NT2/D1 (cell line): ENCODE results near the gene RPL27.

Experiments
- SUZ12 ChIP-seq: IDR thresholded peaks from 2 replicates; pipeline ENCODE4 v1.6.1; 2011; ENCODE audit not compliant: insufficient read length, insufficient read depth; ENCODE audit errors: extremely low read depth
- ZNF274 ChIP-seq: IDR thresholded peaks from 2 replicates; pipeline ENCODE4 v1.6.1; 2011; ENCODE audit warnings: mild to moderate bottlenecking, low read depth, low read length

- TF ChIP-seq SUZ12 (no peak), ZNF274 (no peak)
Measured at GRCh38 chr17:42997390-42997983, 732 bp upstream of the RPL27 start.
